Ishikawa (cell line): Measurements from ENCODE around the gene PDE4D.

Source experiments
- CEBPB ChIP-seq: IDR thresholded peaks from 2 replicates; pipeline ENCODE4 v1.6.1; 2012
- CREB1 ChIP-seq: IDR thresholded peaks from 2 replicates; pipeline ENCODE4 v1.6.1; 2012; ENCODE audit warnings: low read depth
- EGR1 ChIP-seq: IDR thresholded peaks from 2 replicates; pipeline ENCODE4 v1.6.1; 2012
- EP300 ChIP-seq: IDR thresholded peaks from 2 replicates; pipeline ENCODE4 v1.6.1; 2012; ENCODE audit warnings: borderline replicate concordance
- FOXM1 ChIP-seq: IDR thresholded peaks from 2 replicates; pipeline ENCODE4 v1.6.1; 2012; ENCODE audit warnings: low read depth, borderline replicate concordance
- NFIC ChIP-seq: IDR thresholded peaks from 2 replicates; pipeline ENCODE4 v1.6.1; 2012
- RAD21 ChIP-seq: IDR thresholded peaks from 2 replicates; pipeline ENCODE4 v1.6.1; 2012; ENCODE audit warnings: low read depth
- TAF1 ChIP-seq: IDR thresholded peaks from 2 replicates; pipeline ENCODE4 v1.6.1; 2012; ENCODE audit warnings: low read depth, mild to moderate bottlenecking
- TCF12 ChIP-seq: IDR thresholded peaks from 2 replicates; pipeline ENCODE4 v1.6.1; 2012; ENCODE audit warnings: low read depth
- TEAD4 ChIP-seq: IDR thresholded peaks from 2 replicates; pipeline ENCODE4 v1.6.1; 2012
- YY1 ChIP-seq: IDR thresholded peaks from 2 replicates; pipeline ENCODE4 v1.6.1; 2012; ENCODE audit warnings: low read depth
- ZBTB7A ChIP-seq: IDR thresholded peaks from 2 replicates; pipeline ENCODE4 v1.6.1; 2012; ENCODE audit warnings: low read depth
- TF ChIP-seq, protein P1 (sequence below): IDR thresholded peaks from 2 replicates; pipeline ENCODE4 v1.6.1; 2012; ENCODE audit warnings: low read depth, mild to moderate bottlenecking
- TF ChIP-seq, protein P2 (sequence below): IDR thresholded peaks from 2 replicates; pipeline ENCODE4 v1.6.1; 2012
- TF ChIP-seq, protein P3 (sequence below): IDR thresholded peaks from 2 replicates; pipeline ENCODE4 v1.6.1; 2012

Gene PDE4D

DNA sequence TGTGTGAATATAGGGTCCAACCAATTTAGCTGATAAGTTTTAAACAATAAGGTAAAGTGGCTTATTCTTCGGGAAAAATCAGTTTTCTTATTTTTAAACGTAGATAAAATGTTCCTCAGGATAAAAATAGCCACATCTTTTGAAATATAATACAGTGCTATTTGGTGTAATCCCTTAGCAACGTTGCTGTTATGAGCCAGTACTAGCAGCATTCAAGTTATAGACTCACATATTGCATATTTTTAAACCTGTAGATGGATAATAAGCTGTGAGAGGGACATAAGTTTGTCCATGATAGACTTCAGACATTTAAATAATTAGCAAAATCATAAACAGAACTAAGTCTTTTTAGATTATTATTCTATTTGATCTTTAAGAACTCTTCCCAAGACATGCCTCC is 6.3 kb downstream of the PDE4D start:
- TF ChIP-seq EGR1: no peak

DNA sequence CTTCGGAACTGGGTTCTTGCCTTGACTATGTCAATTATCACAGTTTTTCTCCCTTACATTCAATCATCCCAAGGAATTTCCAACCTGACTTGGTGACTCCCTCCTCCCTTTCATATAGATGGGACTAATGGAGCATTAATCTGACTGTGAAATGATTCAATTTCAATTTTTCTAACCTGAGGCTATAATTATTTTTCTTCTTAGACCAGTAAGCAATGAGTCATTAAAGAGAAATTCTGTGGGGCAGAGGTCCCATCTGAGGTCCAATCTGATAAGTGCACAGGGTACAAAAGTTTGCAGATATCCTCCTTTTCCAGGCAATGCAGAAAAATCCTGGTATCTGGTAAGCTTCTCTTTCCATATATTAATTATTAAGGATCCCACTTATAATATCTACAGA is 18.9 kb downstream of the PDE4D start:
- TF ChIP-seq RAD21: no peak
- TF ChIP-seq YY1: no peak
- TF ChIP-seq ZBTB7A: no peak
- TF ChIP-seq NFIC: no peak
- TF ChIP-seq, protein P1, sequence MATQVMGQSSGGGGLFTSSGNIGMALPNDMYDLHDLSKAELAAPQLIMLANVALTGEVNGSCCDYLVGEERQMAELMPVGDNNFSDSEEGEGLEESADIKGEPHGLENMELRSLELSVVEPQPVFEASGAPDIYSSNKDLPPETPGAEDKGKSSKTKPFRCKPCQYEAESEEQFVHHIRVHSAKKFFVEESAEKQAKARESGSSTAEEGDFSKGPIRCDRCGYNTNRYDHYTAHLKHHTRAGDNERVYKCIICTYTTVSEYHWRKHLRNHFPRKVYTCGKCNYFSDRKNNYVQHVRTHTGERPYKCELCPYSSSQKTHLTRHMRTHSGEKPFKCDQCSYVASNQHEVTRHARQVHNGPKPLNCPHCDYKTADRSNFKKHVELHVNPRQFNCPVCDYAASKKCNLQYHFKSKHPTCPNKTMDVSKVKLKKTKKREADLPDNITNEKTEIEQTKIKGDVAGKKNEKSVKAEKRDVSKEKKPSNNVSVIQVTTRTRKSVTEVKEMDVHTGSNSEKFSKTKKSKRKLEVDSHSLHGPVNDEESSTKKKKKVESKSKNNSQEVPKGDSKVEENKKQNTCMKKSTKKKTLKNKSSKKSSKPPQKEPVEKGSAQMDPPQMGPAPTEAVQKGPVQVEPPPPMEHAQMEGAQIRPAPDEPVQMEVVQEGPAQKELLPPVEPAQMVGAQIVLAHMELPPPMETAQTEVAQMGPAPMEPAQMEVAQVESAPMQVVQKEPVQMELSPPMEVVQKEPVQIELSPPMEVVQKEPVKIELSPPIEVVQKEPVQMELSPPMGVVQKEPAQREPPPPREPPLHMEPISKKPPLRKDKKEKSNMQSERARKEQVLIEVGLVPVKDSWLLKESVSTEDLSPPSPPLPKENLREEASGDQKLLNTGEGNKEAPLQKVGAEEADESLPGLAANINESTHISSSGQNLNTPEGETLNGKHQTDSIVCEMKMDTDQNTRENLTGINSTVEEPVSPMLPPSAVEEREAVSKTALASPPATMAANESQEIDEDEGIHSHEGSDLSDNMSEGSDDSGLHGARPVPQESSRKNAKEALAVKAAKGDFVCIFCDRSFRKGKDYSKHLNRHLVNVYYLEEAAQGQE: no peak
- TF ChIP-seq FOXM1: no peak
- TF ChIP-seq, protein P2, sequence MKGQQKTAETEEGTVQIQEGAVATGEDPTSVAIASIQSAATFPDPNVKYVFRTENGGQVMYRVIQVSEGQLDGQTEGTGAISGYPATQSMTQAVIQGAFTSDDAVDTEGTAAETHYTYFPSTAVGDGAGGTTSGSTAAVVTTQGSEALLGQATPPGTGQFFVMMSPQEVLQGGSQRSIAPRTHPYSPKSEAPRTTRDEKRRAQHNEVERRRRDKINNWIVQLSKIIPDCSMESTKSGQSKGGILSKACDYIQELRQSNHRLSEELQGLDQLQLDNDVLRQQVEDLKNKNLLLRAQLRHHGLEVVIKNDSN: no peak
- no peak for TF ChIP-seq EP300
- TF ChIP-seq TEAD4: no peak
- TF ChIP-seq, protein P3, sequence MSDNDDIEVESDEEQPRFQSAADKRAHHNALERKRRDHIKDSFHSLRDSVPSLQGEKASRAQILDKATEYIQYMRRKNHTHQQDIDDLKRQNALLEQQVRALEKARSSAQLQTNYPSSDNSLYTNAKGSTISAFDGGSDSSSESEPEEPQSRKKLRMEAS: no peak
- TF ChIP-seq CREB1: no peak
- TF ChIP-seq TCF12: no peak
- TF ChIP-seq CEBPB: no peak
- TF ChIP-seq TAF1: no peak
- no peak for TF ChIP-seq EGR1

DNA sequence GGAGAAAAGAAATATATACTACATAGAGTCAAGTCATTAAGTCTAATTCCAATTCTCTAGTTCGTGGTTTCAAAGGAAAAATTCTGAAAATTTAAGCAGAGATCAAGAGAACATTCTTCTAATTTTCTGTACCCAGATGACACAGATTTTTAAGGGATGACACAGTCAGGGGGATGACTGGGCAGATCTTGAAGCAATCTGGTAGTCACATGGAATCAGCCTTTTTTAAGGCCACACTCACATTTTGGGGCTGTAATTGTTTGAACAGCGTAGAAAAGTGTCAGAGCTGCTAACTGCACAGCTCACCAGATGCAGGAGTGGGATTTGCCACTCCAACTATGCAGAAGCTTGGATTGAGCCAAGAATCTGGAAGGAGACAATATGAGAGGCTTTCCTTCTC is 20.4 kb downstream of the PDE4D start:
- no peak for TF ChIP-seq RAD21
- no peak for TF ChIP-seq ZBTB7A
- TF ChIP-seq, protein P3: no peak
- no peak for TF ChIP-seq FOXM1
- TF ChIP-seq TAF1: no peak
- TF ChIP-seq CEBPB: no peak
- TF ChIP-seq NFIC: no peak
- TF ChIP-seq TCF12: no peak
- no peak for TF ChIP-seq EGR1
- no peak for TF ChIP-seq EP300
- no peak for TF ChIP-seq CREB1
- no peak for TF ChIP-seq TEAD4
- TF ChIP-seq, protein P2: no peak
- TF ChIP-seq, protein P1: no peak

DNA sequence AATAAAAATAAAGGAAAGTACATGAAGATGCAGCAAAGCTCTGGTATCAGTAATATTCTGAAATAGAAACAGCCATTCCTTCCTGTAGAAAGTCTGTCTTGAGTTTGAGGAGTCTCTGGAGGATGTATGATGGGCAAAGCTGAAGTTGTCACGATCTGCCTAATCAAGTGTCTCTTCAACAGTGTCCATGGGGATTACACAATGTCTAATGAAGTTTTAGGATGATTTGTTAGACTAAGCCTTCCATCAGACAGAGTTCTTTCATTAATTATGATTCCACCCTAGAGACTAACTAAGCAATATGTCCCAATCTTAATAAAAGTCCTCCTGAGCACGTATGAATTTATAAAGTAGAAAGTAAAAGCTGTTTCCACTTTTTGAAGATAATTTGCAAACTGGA is 26.9 kb downstream of the PDE4D start:
- no peak for TF ChIP-seq CREB1
- no peak for TF ChIP-seq CEBPB
- TF ChIP-seq YY1: no peak
- TF ChIP-seq, protein P1: no peak
- TF ChIP-seq, protein P2: no peak
- no peak for TF ChIP-seq TCF12
- no peak for TF ChIP-seq NFIC
- TF ChIP-seq ZBTB7A: no peak
- TF ChIP-seq TEAD4: no peak
- TF ChIP-seq RAD21: no peak
- TF ChIP-seq EP300: no peak
- TF ChIP-seq, protein P3: no peak
- TF ChIP-seq FOXM1: no peak
- TF ChIP-seq EGR1: no peak
- TF ChIP-seq TAF1: no peak
